ENCODE results near the gene MYH9.
"Not testable (repeated sequence)": the region's sequence is repeated elsewhere in the genome, so short reads cannot be mapped to it uniquely, and the experiment has no call there.

- TF ChIP-seq CTCF (IDR thresholded peaks at IDR 0.05; ENCODE audit: low read length); EZH2 (optimal IDR thresholded peaks at IDR 0.05; ENCODE audit: low read depth, low read length): not testable (repeated sequence)
Observed at GRCh38 chr22:36262307-36262706, 125.5 kb downstream of the MYH9 start.
